Measurements from ENCODE around the gene ZBTB38. TPM values are rescaled to one million over a fixed set of nuclear protein-coding genes. Genes with fewer than 3 reads are reported as not detected.

Gene ZBTB38
- total and polyA plus RNA-seq, 2 of the 13 experiments (the other 11 are each of a cell fraction or from before 2014, with no cell fraction given) = 26.8 to 51.7 TPM

- BruUV-seq (replicated peaks) = no TSS peak
- Histone ChIP-seq H3K79me2 (ENCODE audit: insufficient read depth, low read length) (no peaks in the 10 kb centered on the region), H3K27ac (ENCODE audit: extremely low read length, insufficient read depth, low read length) (no peak overlapping the region), H3K9me3 (ENCODE audit: low read length) (no peaks in the 10 kb centered on the region), H3K9ac (ENCODE audit: insufficient read depth, low read depth, low read length) (no peak overlapping the region), H3K4me3 (replicated peaks in 1 of 3; ENCODE audit: insufficient read depth in 1 of 3, low read depth in 2 of 3, low read length in 3 of 3) (no peak overlapping the region), H3K4me1 (ENCODE audit: insufficient read depth, low read length) (peaks cover 30% of the 10 kb centered on the region), H2AFZ (ENCODE audit: low read length) (no peak overlapping the region), H3K27me3 (ENCODE audit: control insufficient read depth in 1 of 2, insufficient read depth in 2 of 2, low read length in 2 of 2) (no peaks in the 10 kb centered on the region), H3K4me2 (ENCODE audit: low read depth, low read length) (no peak overlapping the region), H3K36me3 (replicated peaks in 1 of 2; ENCODE audit: control insufficient read depth in 1 of 2, insufficient read depth in 2 of 2, low read length in 2 of 2) (peaks cover 11 to 60% of the 10 kb centered on the region in 2 experiments), H4K20me1 (ENCODE audit: insufficient read depth, low read length) (no peaks in the 10 kb centered on the region)
- in situ Hi-C loops (cut with HindIII; ENCODE audit: extremely low pct_ligation_motif_present, low pct_unique_long_range_greater_than_20kb) = no loop called here
- no peak for FAIRE-seq
- no peak for DNase-seq (ENCODE audit: low spot score)
- no peak for TF ChIP-seq ZNF75D (CRISPR knock-in tag; IDR thresholded peaks at IDR 0.05; ENCODE audit: borderline replicate concordance)
- TF ChIP-seq SNAPC2 (CRISPR knock-in tag; IDR thresholded peaks at IDR 0.05) = no peak
- TF ChIP-seq ZNF7 (CRISPR knock-in tag; IDR thresholded peaks at IDR 0.05) = no peak
- TF ChIP-seq ZNF782 (CRISPR knock-in tag; IDR thresholded peaks at IDR 0.05; ENCODE audit: borderline replicate concordance) = no peak
- TF ChIP-seq RCOR2 (CRISPR knock-in tag; IDR thresholded peaks at IDR 0.05) = no peak
- no peak for TF ChIP-seq ZNF639 (CRISPR knock-in tag; conservative IDR thresholded peaks at IDR 0.05)
- no peak for TF ChIP-seq RAD51 (IDR thresholded peaks at IDR 0.05; ENCODE audit: borderline replicate concordance)
- TF ChIP-seq ZNF253 (CRISPR knock-in tag; IDR thresholded peaks at IDR 0.05; ENCODE audit: borderline replicate concordance) = no peak
- TF ChIP-seq GMEB2 (CRISPR knock-in tag; IDR thresholded peaks at IDR 0.05; ENCODE audit: low read depth) = no peak
- no peak for TF ChIP-seq ZNF101 (CRISPR knock-in tag; IDR thresholded peaks at IDR 0.05; ENCODE audit: borderline replicate concordance, low read depth)
- intact Hi-C loops (cut with micrococcal nuclease; ENCODE audit: unreplicated experiment) = no loop called here
- POLR2A ChIA-PET = interaction anchor here (1.3 to 2.4 kb wide), 2 partner anchors 16 to 28 kb away, joined by 3 to 5 read pairs; partner anchors contain the start of gene ZBTB38
- CTCF ChIA-PET (ENCODE audit: low intra/inter-chr PET ratio, low total read pairs) = no interaction called here
- ATAC-seq = no peak
- WGBS (ENCODE audit: low lambda C conversion rate) = 94% methylated on average over 5 of the region's 5 CpGs
Measured at GRCh38 chr3:141384575-141384974, 16.3 kb downstream of the ZBTB38 start.

Data from HepG2 (cell line).